Esophagus squamous epithelium (tissue), 5 donors: ENCODE data around the gene KBTBD13. TPM values are rescaled to one million over a fixed set of nuclear protein-coding genes. Genes with fewer than 3 reads are reported as not detected.

Experiments used
- DNase-seq: peaks from one replicate; lab custom pipeline; 2025; lab: John Stamatoyannopoulos, UW
- H3K27ac ChIP-seq, 4 donors: fragments of 200-600 bp; sonication (generic); one replicate each; pipeline ENCODE4 v1.5.1; 2016 to 2019; ENCODE audit warnings: mild to moderate bottlenecking in 1 of 4
- H3K27me3 ChIP-seq, 4 donors: fragments of 200-600 bp; sonication (generic); 1 replicate in 3 of 4; 2 replicates in 1 of 4; pipeline versions ENCODE4 v1.5.1 to v1.6.0; 2017 to 2021; ENCODE audit warnings: antibody characterized with exemption in 1 of 4
- H3K36me3 ChIP-seq, 3 donors: fragments of 200-600 bp; sonication (generic); one replicate each; pipeline ENCODE4 v1.5.1; 2016 to 2019
- H3K4me1 ChIP-seq, 3 donors: fragments of 200-600 bp; sonication (generic); one replicate each; pipeline ENCODE4 v1.5.1; 2017 to 2019
- H3K4me3 ChIP-seq, 4 donors: fragments of 200-600 bp; sonication (generic); 1 replicate in 3 of 4; 2 replicates in 1 of 4; pipeline ENCODE4 v1.5.1; 2016 to 2019; ENCODE audit warnings: mild to moderate bottlenecking in 2 of 4, moderate library complexity in 1 of 4
- H3K9me3 ChIP-seq, 3 donors: fragments of 200-600 bp; sonication (generic); one replicate each; pipeline ENCODE4 v1.5.1; 2016 to 2019
- CTCF ChIP-seq, 6 experiments: fragments of 450-650 bp in 4 of 6; fragments of 200-600 bp in 2 of 6; sonication (generic) in 2 of 6; IDR thresholded peaks; one replicate each; pipeline ENCODE4 v1.5.1; 2016 to 2019; ENCODE audit warnings: antibody characterized with exemption in 6 of 6, mild to moderate bottlenecking in 4 of 6, moderate library complexity in 4 of 6
- POLR2A ChIP-seq, 4 donors: fragments of 450-650 bp; IDR thresholded peaks; one replicate each; pipeline ENCODE4 v1.6.1; 2017; ENCODE audit warnings: antibody characterized with exemption in 4 of 4, mild to moderate bottlenecking in 4 of 4, moderate library complexity in 3 of 4
- WGBS, 2 donors: methylation state at CpG; one replicate each; pipeline ENCODE4 v1.1.5; 2018; 5-methylcytosine and 5-hydroxymethylcytosine counted together
- intact Hi-C: fragments of 100-400 bp; cut with DNase I; formaldehyde crosslinking; loops from one replicate; pipeline ENCODE4 v1.15.0; 2022
- total RNA-seq, 4 donors: library from RNA; depleted of rRNA; stranded (reverse); fragments of >200 nt; gene quantifications; one replicate each; pipeline ENCODE4 v1.1.0, GENCODE V29; 2016
- donor health status: DM: yes; HTN: yes; CAD: no.

Gene KBTBD13
- total RNA-seq, 4 donors from 2014 or later, result not detected

- Histone ChIP-seq H3K4me1 (peaks cover 4 to 42% (median 7%) of the 10 kb centered on the region in 3 donors), H3K27me3 (peaks cover 0 to 19% (median 0%) of the 10 kb centered on the region in 4 donors), H3K9me3 (no peaks in the 10 kb centered on the region), H3K4me3 (peak overlapping the region in 1 of 4 donors; percentile 28), H3K27ac (no peak overlapping the region), H3K36me3 (no peaks in the 10 kb centered on the region)
- 24 to 26% methylated on average over 3 to 17 of the region's 24 CpGs for WGBS, 2 donors
- no peak for DNase-seq
- TF ChIP-seq POLR2A (IDR thresholded peaks at IDR 0.05) (no peak), CTCF (IDR thresholded peaks at IDR 0.05) (peak; percentile 23 to 65 (median 50))
- intact Hi-C loops, result no loop called here
Observed at GRCh38 chr15:65077981-65078352, 1.4 kb downstream of the KBTBD13 start.

GRCh38 chr15:65079580-65079979 is 3.0 kb downstream of the KBTBD13 start:
- peaks cover 0 to 28% (median 0%) of the 10 kb centered on the region in 4 donors for H3K27me3 ChIP-seq
- TF ChIP-seq POLR2A (IDR thresholded peaks at IDR 0.05) (no peak), CTCF (IDR thresholded peaks at IDR 0.05) (no peak)
- no peaks in the 10 kb centered on the region for H3K9me3 ChIP-seq
- DNase-seq, result no peak
- no peak overlapping the region for H3K4me3 ChIP-seq
- intact Hi-C loops, result no loop called here
- no peaks in the 10 kb centered on the region for H3K36me3 ChIP-seq
- WGBS, 2 donors, result 68% methylated on average over 3 of the region's 5 CpGs; no CpG with 5 or more reads in 1 of the 2 donors
- H3K4me1 ChIP-seq, result peaks cover 10 to 51% (median 12%) of the 10 kb centered on the region in 3 donors
- H3K27ac ChIP-seq, result no peak overlapping the region

GRCh38 chr15:65081270-65081669 is 4.7 kb downstream of the KBTBD13 start:
- H3K4me1 ChIP-seq, result peaks cover 12 to 66% (median 19%) of the 10 kb centered on the region in 3 donors
- no peaks in the 10 kb centered on the region for H3K9me3 ChIP-seq
- no peaks in the 10 kb centered on the region for H3K36me3 ChIP-seq
- H3K4me3 ChIP-seq, result no peak overlapping the region
- intact Hi-C loops, result no loop called here
- no peak for TF ChIP-seq POLR2A (IDR thresholded peaks at IDR 0.05)
- TF ChIP-seq CTCF (IDR thresholded peaks at IDR 0.05), result no peak
- peaks cover 0 to 36% (median 0%) of the 10 kb centered on the region in 4 donors for H3K27me3 ChIP-seq
- no peak for DNase-seq
- peak overlapping the region in 3 of 4 donors; percentile 42 to 57 (median 51) for H3K27ac ChIP-seq
- WGBS, 2 donors, result 62 to 76% methylated on average over 6 of the region's 6 CpGs

DNA sequence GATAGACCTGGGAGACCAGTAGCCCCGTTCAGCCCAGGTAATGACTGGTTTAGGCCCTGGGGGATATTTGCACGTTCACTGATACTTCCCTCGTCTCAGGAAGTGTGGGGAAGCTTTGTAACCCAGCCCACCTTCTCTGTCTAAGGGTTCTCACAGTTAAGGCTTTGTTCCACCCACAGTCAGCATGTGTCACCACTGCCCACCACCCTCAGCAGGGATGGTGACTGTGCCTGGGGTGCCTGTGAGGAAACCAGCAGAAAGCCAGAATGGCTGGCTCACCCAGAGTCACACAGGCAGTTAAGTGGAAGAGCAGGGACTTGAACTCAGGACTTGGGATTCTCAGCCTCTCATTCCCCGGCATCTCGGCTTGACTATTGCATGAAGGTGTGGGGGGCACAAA is 5.2 kb downstream of the KBTBD13 start:
- peaks cover 17 to 68% (median 24%) of the 10 kb centered on the region in 3 donors for H3K4me1 ChIP-seq
- no peaks in the 10 kb centered on the region for H3K36me3 ChIP-seq
- H3K27ac ChIP-seq, result peak overlapping the region in 3 of 4 donors; percentile 42 to 57 (median 51)
- H3K27me3 ChIP-seq, result peaks cover 0 to 32% (median 0%) of the 10 kb centered on the region in 4 donors
- DNase-seq, result no peak
- no peaks in the 10 kb centered on the region for H3K9me3 ChIP-seq
- intact Hi-C loops, result no loop called here
- 49 to 51% methylated on average over 2 to 5 of the region's 5 CpGs for WGBS, 2 donors
- no peak overlapping the region for H3K4me3 ChIP-seq
- TF ChIP-seq CTCF (IDR thresholded peaks at IDR 0.05) (no peak), POLR2A (IDR thresholded peaks at IDR 0.05) (no peak)

DNA sequence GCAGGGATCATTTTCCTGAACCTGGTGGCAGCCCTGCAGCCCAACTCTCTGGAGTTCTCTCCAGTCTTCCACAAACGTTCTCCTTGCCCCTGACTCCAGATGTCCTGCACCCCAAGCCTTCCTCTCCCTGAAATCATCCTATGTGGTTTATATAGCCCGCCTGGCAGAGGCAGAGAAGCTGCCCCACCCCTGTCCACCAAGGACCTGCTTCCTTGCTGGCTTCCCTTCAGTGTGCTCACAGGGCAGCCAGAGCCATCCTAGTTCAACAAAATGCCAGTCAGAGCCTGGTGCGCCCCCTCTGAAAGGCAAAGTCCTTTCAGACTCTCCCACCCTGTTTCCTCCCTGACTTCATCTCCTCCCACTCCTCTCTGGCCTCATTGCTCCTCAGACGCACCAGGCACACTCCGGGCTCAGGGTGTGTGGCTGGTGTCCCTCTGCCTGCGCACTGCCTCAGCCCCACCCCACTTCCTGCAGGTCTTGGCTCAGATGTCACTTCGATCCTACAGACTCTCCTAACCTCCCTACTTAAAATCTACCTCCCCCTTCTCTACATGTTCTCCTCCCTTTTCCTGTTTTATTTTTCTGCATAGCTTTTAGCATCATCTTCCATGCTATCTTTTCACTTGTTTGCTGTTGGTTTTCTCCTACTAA is 5.9 kb downstream of the KBTBD13 start:
- H3K4me1 ChIP-seq, result peaks cover 23 to 68% (median 30%) of the 10 kb centered on the region in 3 donors
- intact Hi-C loops, result no loop called here

More for the DNA sequence above, 5.9 kb downstream of the KBTBD13 start:
- Histone ChIP-seq H3K27me3 (peaks cover 0 to 25% (median 0%) of the 10 kb centered on the region in 4 donors), H3K4me3 (no peak overlapping the region), H3K36me3 (no peaks in the 10 kb centered on the region), H3K27ac (peak overlapping the region in 3 of 4 donors; percentile 42 to 57 (median 51)), H3K9me3 (no peaks in the 10 kb centered on the region)
- no peak for DNase-seq
- TF ChIP-seq POLR2A (IDR thresholded peaks at IDR 0.05) (no peak), CTCF (IDR thresholded peaks at IDR 0.05) (no peak)
- WGBS, 2 donors, result 19 to 24% methylated on average over 7 of the region's 7 CpGs
